ENCODE measurements around the gene BICDL2.

The BICDL2 gene

GRCh38 chr16:2979669-2980226 lies 57.0 kb downstream of the BICDL2 start:
- DNase-seq (ENCODE audit: low read depth), result no peak
- H3K4me3 ChIP-seq (ENCODE audit: low read length), result peak overlapping the region; percentile 70
- TF ChIP-seq CTCF (conservative IDR thresholded peaks at IDR 0.05; ENCODE audit: low read depth, low read length), result no peak

All from retinal pigment epithelial cell (primary cell).